GM10266 (cell line): Measurements from ENCODE around the gene SYNGR2.
A peak's percentile ranks its signal among the peaks of the same experiment; 100 is the strongest.

ENCODE experiments used
- DNase-seq: peaks from one replicate; pipeline ENCODE4 v3.0.0; 2012; ENCODE audit errors: extremely low spot score
- TF ChIP-seq, protein P1 (sequence below): IDR thresholded peaks from 2 replicates; pipeline ENCODE4 v1.5.1; 2012; ENCODE audit warnings: mild to moderate bottlenecking, low read depth; ENCODE audit not compliant: control insufficient read depth, insufficient read depth; ENCODE audit errors: missing control alignments

SYNGR2 gene

DNA sequence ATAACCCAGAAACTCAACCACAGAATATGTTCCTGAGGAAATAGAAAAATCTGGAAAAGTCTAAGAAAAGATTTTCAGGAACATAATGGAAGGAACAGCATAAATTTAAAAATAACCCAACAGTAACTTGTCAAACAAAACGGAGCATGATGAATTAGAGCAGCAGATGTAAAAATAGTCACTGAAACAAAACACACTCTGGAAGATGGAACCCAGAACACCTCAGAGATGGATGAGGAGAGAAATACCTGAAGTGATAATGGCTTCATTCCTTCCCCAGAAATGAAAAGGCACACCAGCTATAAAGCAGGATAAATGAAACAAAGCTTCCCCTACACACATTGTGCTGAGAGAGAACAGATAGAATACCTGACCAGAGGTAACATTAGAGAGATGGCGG lies 12.1 kb downstream of the SYNGR2 start:
- no peak for DNase-seq
- TF ChIP-seq, protein P1, sequence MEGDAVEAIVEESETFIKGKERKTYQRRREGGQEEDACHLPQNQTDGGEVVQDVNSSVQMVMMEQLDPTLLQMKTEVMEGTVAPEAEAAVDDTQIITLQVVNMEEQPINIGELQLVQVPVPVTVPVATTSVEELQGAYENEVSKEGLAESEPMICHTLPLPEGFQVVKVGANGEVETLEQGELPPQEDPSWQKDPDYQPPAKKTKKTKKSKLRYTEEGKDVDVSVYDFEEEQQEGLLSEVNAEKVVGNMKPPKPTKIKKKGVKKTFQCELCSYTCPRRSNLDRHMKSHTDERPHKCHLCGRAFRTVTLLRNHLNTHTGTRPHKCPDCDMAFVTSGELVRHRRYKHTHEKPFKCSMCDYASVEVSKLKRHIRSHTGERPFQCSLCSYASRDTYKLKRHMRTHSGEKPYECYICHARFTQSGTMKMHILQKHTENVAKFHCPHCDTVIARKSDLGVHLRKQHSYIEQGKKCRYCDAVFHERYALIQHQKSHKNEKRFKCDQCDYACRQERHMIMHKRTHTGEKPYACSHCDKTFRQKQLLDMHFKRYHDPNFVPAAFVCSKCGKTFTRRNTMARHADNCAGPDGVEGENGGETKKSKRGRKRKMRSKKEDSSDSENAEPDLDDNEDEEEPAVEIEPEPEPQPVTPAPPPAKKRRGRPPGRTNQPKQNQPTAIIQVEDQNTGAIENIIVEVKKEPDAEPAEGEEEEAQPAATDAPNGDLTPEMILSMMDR, result no peak

DNA sequence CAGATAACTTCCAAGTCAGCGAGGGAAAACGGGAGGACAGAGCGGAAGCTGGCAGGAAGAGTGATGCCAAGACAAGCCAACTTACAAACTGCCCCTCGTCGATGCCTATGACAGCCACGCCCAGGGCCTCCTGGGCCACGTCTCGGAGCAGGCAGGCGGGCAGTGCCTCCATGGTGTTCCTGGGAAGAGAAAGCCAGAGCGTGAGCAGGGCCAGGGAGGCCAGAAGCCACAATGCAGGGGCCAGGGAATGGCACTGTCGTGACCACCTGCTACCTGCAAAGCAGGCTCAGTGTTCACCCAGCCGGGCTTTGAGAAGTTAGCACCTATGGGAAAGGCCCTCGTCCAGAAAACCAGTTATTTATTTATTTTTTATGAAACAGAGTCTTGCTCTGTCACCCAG lies 14.1 kb downstream of the SYNGR2 start:
- DNase-seq, result no peak
- TF ChIP-seq, protein P1, result no peak

DNA sequence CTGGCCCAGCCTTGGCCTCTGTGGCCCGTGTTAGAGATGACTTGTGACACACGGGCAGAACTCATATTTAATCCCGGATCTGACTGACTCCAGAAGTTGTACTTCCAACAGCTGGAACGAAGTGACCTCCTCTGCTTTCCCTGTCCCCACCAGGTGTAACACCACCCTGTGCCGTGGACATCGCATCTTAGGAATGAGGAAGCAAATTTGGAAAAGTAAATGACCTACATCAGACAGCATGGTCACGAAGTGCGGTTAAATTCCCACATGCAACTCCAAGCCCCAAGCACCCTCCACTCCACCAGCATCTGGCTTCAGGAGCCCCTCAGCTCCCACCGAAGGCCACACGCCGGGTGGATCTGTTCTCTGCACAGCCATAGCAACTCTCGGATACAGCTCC lies 15.5 kb downstream of the SYNGR2 start:
- TF ChIP-seq, protein P1, result no peak
- no peak for DNase-seq

DNA sequence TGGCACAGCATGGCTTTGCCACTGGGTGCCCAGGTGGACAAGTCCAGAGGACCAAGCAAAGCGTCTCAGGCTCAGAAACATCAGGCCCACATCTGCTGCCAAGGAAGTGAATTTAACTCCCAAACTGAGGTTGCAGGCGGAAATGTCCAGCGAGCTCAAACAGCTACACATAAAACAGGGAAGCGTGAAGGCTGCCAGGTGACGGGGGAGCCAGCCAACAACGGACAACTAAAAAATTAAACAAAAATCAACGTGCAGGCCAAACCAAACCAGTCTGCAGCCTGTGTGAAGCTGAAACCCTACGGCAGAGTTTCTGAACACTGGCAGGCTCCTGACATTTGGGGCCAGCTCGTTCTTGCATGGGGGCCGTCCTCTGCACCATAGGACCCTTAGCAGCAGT lies 16.0 kb downstream of the SYNGR2 start:
- TF ChIP-seq, protein P1, result no peak
- DNase-seq, result no peak

DNA sequence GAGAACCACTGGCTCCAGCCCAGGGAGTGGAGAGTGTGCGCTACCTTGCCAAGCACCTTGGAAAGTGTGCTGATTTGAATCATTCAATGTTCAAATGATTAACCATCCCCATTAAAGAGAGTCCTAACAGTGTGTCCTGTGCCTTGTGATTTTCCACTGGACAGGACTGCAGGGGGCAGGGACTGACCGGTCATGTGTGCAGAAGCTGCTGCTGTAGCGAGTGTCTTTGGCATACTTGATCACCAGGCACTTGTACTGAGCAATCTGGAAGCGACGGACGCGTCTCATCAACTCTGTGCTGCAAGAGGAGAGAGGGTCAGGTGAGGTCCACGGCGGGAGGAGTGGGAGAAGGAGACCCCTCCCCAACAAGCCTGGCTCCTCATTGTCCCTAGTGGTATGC lies 16.5 kb downstream of the SYNGR2 start:
- TF ChIP-seq, protein P1, result no peak
- DNase-seq, result no peak

DNA sequence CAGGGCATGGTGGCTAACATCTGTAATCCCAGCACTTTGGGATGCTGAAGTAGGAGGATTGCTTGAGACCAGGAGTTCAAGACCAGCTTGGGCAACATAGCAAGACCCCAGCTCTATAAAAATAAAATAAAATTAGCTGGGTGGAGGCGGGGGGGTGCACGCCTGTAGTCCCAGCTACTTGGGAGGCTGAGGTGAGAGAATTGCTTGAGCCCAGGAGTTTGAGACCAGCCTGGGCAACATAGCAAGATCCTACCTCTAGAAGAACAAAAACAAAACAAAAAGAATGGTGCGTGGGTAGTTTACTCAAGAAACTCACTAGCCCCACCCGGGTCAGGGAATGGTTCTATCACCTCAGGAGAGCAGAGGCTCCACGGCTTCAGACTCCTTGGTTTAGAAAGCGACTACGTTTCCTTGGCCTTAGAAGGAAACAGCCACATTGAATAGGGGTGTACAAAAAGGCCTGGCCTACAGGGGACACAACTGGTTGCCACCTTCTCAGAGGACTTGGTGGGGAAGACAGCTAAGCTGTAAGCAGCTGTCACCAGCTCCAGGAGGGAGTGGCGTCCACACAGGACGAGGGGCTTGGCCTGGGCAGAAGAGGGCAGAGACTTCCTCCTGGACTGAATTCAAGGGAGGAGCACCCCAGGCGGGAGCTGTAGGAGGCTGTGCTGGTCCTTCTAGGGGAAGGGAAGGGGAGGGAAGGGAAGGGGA lies 17.8 kb downstream of the SYNGR2 start:
- TF ChIP-seq, protein P1, result no peak
- DNase-seq, result no peak

DNA sequence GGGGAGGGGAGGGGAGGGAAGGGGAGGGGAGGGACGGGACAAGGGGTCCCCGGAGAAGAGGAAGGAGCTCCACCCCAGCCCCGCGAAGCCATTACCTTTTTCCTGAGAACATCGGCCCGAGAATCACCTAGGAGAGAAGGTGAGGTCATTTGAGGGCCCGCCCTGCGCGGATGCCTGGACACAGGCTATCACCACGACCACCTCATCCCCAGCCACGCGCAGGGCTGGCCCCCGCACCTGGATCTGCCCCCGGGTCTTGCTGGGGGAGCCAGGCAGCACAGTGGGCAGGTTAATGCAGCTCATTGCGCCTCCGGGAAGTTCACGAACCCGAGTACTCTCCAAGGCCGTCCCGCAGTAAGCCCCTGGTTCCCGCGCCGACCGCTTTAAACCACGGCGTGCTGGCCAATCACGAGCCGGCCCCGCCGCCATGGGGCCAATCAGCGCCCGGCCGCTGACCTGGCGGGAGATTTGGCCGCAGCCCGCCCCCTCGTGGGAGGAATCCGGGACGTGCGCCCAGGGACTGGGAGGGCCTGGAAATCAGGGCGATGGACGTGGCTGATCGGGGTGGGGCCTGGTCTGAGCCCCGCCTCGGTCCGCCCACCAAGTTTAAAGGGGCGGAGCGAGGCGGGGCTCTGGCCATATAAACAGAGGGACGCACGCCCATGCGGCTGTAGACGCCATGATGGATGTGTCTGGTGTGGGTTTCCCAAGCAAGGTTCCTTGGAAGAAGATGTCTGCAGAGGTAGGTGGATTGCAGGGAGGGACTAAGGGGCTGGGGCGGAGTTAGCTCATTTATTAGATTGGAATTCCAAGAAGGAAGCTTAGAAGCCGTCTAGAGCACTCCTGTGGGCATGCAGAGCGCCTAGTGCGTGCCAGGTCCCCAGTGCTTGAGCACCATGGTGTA lies 18.6 kb downstream of the SYNGR2 start, which contains the start of the genes AFMID and TK1:
Gene AFMID, plus strand, starts transcription at position 671 of the 904 bp plus-strand sequence. Its CDS starts 9 bp downstream, at position 680.
Gene TK1, minus strand, starts transcription at position 361 of the 904 bp plus-strand sequence. Its CDS starts 58 bp downstream, at position 303.
- TF ChIP-seq, protein P1, result peak; percentile 43
- DNase-seq, result peak; percentile 98
